Measurements from ENCODE around the gene AVL9.
"Not testable (repeated sequence)": the region's sequence is repeated elsewhere in the genome, so short reads cannot be mapped to it uniquely, and the experiment has no call there.

DNA sequence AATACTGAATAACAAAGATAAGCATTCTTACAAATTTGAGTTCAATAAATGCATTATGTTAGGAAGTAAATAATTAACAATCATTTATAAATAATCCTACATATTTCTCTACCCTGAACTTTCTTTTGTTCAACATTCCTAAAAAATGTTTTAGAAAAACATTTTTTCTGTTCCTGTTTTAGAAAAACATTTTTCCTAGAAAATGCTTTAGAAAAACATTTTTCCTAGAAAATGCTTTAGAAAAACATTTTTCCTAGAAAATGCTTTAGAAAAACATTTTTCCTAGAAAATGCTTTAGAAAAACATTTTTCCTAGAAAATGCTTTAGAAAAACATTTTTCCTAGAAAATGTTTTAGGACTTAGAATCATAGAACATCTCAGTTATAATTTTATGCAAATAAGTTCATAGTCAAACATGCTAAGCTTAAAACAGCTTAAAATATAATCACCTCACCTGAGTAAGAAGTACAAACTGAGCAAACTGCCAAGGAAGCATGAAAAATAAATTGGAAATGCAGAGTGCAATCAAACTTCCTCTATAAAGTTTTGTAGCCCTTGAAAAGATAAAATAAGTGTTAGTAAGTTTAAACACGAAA lies 139.6 kb downstream of the AVL9 start:
- not testable (repeated sequence) for TF ChIP-seq POLR2A (IDR thresholded peaks at IDR 0.05); CTCF (IDR thresholded peaks at IDR 0.05 in 8 of 11, conservative IDR thresholded peaks at IDR 0.05 in 3 of 11); POLR2AphosphoS5 (IDR thresholded peaks at IDR 0.05)
